ENCODE results near the gene GSPT1.

GRCh38 chr16:11907160-11907970 lies 8.4 kb downstream of the GSPT1 start:
- no peak for TF ChIP-seq CTCF (IDR thresholded peaks at IDR 0.05)
- TF ChIP-seq POLR2A (IDR thresholded peaks at IDR 0.05): no peak
